ENCODE data around the gene DNAJC11.

Gene DNAJC11

GRCh38 chr1:6625584-6626149, 75.9 kb downstream of the DNAJC11 start:
- H3K4me3 ChIP-seq (ENCODE audit: extremely low read depth, insufficient read depth, low read length, poor library complexity, severe bottlenecking) = peak overlapping the region; percentile 68
- whole genome bisulfite sequencing, 2 experiments (ENCODE audit: insufficient coverage in 2 of 2) = 16 to 18% methylated on average over 26 to 28 of the region's 32 CpGs
- H3K27ac ChIP-seq (ENCODE audit: low read depth, low read length, severe bottlenecking) = no peak overlapping the region
- H3K9me3 ChIP-seq (ENCODE audit: control insufficient read depth, low read length) = no peaks in the 10 kb centered on the region
- H3K36me3 ChIP-seq (ENCODE audit: control insufficient read depth, insufficient read depth, low read length) = peaks cover 80% of the 10 kb centered on the region
- H3K4me1 ChIP-seq (ENCODE audit: control insufficient read depth, insufficient read depth, low read length, poor library complexity, severe bottlenecking) = peaks cover 23% of the 10 kb centered on the region

DNA sequence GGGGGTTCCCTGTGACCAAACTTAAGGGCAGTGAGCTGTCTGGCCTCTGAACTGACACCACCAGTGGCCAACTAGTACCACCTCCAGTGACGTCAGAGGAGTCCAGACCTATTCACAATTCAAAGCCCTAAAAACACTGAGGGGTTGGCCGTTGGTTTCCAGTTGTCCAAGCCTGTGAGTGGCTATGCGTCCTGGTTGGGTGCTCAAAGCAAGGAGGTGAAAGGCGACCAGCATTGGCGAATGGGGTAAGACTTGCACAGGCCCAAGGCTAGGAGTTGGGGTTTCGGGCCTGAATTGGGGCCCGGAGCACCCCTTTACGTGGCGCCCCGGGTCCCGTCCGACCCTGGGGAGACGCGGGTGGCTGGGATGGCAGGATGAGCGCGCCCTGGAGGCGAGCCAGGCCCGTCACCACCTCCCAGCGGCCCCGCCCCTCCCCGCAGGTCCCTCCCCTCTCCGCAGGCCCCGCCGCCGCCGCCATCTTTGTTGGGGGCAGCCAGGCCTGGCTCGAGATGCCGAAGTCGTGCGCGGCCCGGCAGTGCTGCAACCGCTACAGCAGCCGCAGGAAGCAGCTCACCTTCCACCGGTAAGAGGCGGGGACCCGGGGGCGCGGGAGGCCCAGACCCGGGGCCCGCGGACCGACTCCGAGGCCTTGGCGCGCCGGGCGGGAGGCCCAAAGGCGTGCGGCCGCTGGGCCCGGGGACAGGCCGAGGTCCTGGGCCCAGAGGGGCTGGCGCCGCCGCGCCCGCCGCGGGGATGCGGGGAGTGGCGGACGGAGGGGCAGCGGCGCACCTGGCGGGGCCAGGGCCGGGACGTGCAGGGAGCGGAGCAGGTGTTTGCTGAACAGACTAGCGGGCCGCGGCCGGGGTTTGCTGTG, 76.7 kb downstream of the DNAJC11 start, which contains the start of gene THAP3:
TSS of gene THAP3 (plus strand) at position 159 of the 874 bp plus-strand sequence. CDS start at position 510, 351 bp downstream.
- Histone ChIP-seq H3K27ac (ENCODE audit: low read depth, low read length, severe bottlenecking) (peak within 1 kb of the TSS; percentile 79), H3K36me3 (ENCODE audit: control insufficient read depth, insufficient read depth, low read length) (peaks cover 80% of the 10 kb centered on the region), H3K4me1 (ENCODE audit: control insufficient read depth, insufficient read depth, low read length, poor library complexity, severe bottlenecking) (peaks cover 23% of the 10 kb centered on the region), H3K9me3 (ENCODE audit: control insufficient read depth, low read length) (no peaks in the 10 kb centered on the region), H3K4me3 (ENCODE audit: extremely low read depth, insufficient read depth, low read length, poor library complexity, severe bottlenecking) (peak within 1 kb of the TSS; percentile 68)
- WGBS, 2 experiments (ENCODE audit: insufficient coverage in 2 of 2) = 2 to 4% methylated on average over 46 to 63 of the region's 73 CpGs

DNA sequence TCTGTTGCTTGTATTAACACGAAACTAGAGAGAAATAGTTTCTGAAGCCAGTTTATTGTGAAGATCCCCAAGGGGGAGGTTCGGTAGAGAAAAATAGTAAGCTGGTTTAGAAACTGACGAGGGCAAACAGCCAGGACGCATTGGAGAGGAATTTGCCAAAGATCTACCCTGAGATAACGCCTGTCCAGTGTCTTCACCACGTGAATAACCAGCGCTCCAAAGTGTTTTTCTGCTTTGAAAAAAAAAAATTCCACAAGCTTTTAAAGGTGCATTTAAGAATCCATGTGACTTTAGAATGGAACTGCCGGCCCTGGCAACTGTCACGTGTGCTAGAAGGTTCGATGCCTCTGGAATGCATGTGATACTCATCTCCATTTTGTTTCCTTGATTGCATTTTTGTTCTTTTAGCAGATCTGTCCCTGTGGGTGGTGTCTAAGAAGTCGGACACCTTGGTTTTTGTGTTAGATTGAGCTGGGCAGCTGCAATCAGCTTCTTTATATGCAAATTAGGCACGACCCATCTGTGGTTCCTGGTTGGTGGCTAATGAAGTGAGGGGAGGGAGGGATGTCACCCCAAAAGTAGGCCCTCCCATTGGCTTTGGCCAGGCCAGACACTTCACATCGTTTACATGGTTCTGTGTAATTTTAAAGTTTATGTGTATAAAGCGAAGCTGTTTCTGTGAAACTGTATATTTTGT, 78.2 kb downstream of the DNAJC11 start:
- H3K9me3 ChIP-seq (ENCODE audit: control insufficient read depth, low read length) = no peaks in the 10 kb centered on the region
- H3K36me3 ChIP-seq (ENCODE audit: control insufficient read depth, insufficient read depth, low read length) = peaks cover 86% of the 10 kb centered on the region

DNA sequence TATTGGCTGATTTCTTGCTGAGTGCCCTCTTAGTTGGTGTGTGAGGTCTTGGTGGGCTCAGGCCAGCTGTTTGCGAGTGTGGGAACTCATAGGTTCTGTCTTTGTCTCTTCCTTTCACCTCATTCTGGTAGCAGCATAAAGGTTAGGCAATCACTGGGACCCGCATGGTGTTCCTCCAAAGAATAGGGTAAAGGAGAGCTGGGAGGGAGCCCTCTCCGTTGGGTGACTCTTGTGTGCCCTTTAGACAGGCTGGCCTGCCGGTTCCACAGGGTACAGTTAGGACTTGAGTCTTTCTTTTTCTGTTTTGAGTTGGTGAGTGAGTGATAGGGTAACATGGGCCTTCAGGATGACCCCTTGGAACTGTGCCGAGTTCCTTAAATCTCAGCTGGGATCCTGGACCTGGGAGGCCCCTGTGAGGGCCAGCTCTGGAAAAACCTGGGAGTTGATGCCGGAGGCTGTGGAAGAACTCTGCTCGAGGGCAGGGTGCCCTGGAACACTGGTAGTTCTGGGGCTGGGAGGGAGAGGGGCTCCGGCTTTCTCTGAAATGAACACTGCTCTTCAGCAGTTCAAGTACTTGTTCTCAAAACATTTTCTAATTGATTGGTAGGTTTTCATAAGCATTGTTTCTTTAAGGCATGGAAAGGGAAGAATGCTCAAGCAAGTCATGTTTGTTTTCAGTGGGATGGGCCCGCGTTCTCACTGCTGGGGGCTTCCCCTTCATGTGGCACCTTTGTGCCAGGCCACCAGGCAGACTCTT, 79.0 kb downstream of the DNAJC11 start:
- H3K9me3 ChIP-seq (ENCODE audit: control insufficient read depth, low read length) = no peaks in the 10 kb centered on the region
- WGBS, 2 experiments (ENCODE audit: insufficient coverage in 2 of 2) = 96 to 97% methylated on average over 7 to 8 of the region's 10 CpGs
- H3K36me3 ChIP-seq (ENCODE audit: control insufficient read depth, insufficient read depth, low read length) = peaks cover 86% of the 10 kb centered on the region
- peaks cover 23% of the 10 kb centered on the region for H3K4me1 ChIP-seq (ENCODE audit: control insufficient read depth, insufficient read depth, low read length, poor library complexity, severe bottlenecking)
- H3K4me3 ChIP-seq (ENCODE audit: extremely low read depth, insufficient read depth, low read length, poor library complexity, severe bottlenecking) = no peak overlapping the region
- H3K27ac ChIP-seq (ENCODE audit: low read depth, low read length, severe bottlenecking) = peak overlapping the region; percentile 25

More for the DNA sequence above, 78.2 kb downstream of the DNAJC11 start:
- no peak overlapping the region for H3K4me3 ChIP-seq (ENCODE audit: extremely low read depth, insufficient read depth, low read length, poor library complexity, severe bottlenecking)
- peaks cover 23% of the 10 kb centered on the region for H3K4me1 ChIP-seq (ENCODE audit: control insufficient read depth, insufficient read depth, low read length, poor library complexity, severe bottlenecking)
- 91 to 92% methylated on average over 12 of the region's 14 CpGs for WGBS, 2 experiments (ENCODE audit: insufficient coverage in 2 of 2)
- H3K27ac ChIP-seq (ENCODE audit: low read depth, low read length, severe bottlenecking) = peak overlapping the region; percentile 33

DNA sequence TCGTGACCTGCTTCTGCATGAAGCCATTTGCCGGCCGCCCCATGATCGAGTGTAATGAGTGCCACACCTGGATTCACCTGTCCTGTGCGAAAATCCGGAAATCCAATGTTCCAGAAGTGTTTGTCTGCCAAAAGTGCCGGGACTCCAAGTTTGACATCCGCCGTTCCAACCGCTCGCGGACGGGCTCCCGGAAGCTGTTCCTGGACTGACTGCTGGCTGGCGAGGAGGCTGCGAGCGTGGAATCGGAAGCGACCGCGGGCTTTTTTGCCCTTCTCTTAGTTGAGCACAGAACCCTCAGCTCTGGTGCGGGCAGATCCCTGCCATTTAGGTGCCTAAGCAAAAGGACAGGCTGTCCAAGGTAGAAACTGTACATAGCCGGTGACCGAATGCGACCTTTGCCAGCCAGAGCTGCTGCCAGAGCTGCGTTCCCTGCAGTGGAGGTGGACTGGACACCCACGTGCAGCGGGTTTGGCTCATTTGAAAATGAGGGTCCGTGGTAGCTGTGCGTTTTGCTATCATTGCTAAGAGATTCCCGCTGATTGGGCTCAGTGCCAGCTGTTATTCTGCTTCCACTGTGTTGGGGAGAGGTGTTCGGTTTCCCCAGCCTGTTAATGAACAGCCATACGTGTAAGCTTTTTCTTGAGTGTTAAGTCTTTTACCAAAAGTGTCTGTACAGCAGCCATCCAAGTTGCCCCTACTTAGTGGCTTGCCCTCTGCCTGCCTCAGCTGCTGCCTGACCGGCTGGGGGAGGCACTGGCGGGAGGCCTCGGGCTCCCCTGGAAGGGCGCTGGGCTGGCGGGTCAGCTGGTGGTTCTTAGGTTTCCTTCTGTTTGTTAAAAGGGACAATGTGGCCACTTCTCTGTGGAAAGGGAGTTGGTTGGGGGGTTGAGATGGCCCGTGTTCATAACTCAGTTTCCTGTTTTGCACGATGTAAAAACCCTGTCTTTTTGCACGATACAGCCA, 79.9 kb downstream of the DNAJC11 start:
- 93 to 95% methylated on average over 39 to 40 of the region's 41 CpGs for WGBS, 2 experiments (ENCODE audit: insufficient coverage in 2 of 2)
- Histone ChIP-seq H3K27ac (ENCODE audit: low read depth, low read length, severe bottlenecking) (no peak overlapping the region), H3K4me3 (ENCODE audit: extremely low read depth, insufficient read depth, low read length, poor library complexity, severe bottlenecking) (no peak overlapping the region), H3K36me3 (ENCODE audit: control insufficient read depth, insufficient read depth, low read length) (peaks cover 86% of the 10 kb centered on the region), H3K9me3 (ENCODE audit: control insufficient read depth, low read length) (no peaks in the 10 kb centered on the region), H3K4me1 (ENCODE audit: control insufficient read depth, insufficient read depth, low read length, poor library complexity, severe bottlenecking) (peaks cover 23% of the 10 kb centered on the region)

GRCh38 chr1:6619045-6619444, 82.6 kb downstream of the DNAJC11 start:
- WGBS, 2 experiments (ENCODE audit: insufficient coverage in 2 of 2) = 92 to 100% methylated on average over 2 to 4 of the region's 4 CpGs
- Histone ChIP-seq H3K27ac (ENCODE audit: low read depth, low read length, severe bottlenecking) (no peak overlapping the region), H3K4me1 (ENCODE audit: control insufficient read depth, insufficient read depth, low read length, poor library complexity, severe bottlenecking) (peaks cover 20% of the 10 kb centered on the region), H3K9me3 (ENCODE audit: control insufficient read depth, low read length) (no peaks in the 10 kb centered on the region), H3K36me3 (ENCODE audit: control insufficient read depth, insufficient read depth, low read length) (peaks cover 78% of the 10 kb centered on the region), H3K4me3 (ENCODE audit: extremely low read depth, insufficient read depth, low read length, poor library complexity, severe bottlenecking) (no peak overlapping the region)

DNA sequence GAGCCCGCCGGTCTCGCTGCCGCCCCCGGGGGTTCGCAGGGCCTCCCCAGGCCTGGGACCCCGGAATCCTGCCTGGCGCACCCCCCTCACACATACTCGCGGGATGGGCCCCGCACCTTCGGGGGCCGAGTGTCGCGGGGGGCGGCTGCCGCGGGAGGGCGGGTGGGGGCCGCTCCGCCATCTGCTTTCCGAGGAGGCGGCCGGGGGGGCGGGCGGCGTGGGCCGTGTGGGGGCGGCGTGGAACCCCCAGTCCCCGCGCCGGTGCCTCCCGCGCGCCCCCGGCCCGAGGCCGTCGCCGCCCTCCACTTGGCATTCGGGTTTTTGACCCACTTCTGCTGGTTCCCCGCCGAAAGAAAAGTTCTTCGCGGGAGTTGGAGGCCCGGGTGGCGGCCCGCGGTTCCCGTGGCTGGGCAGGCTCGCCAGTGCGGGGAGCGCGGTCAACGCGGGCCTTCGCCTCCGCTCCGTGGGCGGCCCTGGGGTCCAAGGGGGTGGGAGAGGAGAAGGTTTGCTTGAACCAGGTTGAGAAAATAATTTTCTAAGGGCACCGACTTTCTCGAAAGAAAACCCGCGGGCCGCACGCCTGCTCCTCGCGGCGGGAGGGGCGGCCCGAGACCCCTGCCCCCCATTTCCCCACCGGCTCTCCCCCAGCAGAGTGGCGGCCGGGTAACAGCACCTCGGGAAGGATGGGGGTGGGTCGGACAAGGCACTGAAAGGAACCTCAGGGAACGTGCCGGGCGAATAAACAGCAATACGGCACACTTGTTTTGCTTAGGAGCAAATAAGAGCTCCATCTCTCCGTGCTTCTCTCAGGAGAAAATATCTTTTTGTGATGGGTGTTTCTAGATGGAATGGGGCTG, 86.5 kb downstream of the DNAJC11 start:
- peak overlapping the region; percentile 2 for H3K27ac ChIP-seq (ENCODE audit: low read depth, low read length, severe bottlenecking)
- H3K4me3 ChIP-seq (ENCODE audit: extremely low read depth, insufficient read depth, low read length, poor library complexity, severe bottlenecking) = peak overlapping the region; percentile 96
- H3K9me3 ChIP-seq (ENCODE audit: control insufficient read depth, low read length) = no peaks in the 10 kb centered on the region
- 1 to 2% methylated on average over 49 to 63 of the region's 82 CpGs for WGBS, 2 experiments (ENCODE audit: insufficient coverage in 2 of 2)
- no peaks in the 10 kb centered on the region for H3K4me1 ChIP-seq (ENCODE audit: control insufficient read depth, insufficient read depth, low read length, poor library complexity, severe bottlenecking)
- peaks cover 40% of the 10 kb centered on the region for H3K36me3 ChIP-seq (ENCODE audit: control insufficient read depth, insufficient read depth, low read length)

DNA sequence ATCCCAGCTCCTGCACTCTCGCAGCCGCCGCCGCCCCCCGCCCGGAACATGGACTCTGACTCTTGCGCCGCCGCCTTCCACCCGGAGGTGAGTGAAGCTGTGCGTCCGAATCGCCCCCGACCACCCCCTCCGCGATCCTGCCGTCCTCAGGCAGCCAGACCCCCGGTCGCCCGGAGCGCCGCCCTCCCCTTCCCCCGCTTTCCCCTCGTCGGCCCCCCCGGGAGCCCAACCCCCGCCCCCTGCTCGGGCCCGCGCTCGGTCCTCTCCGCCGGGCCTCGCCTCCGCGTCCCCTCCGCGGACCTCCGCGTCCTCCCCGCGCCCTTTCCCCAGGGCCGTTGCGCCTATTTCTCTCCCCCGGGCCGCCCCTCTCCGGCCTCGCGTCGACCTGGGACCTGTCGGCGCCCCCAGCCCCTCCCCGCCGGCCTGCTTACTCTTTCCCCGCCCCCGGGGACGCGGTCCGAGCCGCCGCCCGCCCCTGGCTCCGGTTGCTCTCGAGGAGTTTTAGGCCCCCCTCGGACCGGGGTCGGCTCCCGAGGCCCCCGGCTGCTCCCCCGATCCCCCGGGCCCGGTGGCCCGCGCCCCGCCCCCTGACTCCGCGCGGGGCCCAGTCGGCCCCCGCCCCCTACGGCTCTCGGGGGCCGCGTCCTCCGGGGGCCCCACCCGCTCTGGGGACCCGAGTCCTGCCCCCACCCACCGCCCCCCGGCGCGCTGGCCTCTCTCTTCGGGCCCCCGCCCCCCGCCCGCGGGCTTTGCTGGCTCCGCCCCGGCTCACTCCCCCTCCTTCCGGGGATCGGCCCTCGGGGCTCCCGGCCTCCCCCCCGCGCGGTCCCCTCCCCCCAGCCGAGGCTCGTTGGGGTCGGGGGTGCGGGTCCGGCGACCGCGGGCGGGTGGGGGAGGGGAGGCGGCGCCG, 87.3 kb downstream of the DNAJC11 start:
- Histone ChIP-seq H3K9me3 (ENCODE audit: control insufficient read depth, low read length) (no peaks in the 10 kb centered on the region), H3K27ac (ENCODE audit: low read depth, low read length, severe bottlenecking) (peak overlapping the region; percentile 64), H3K4me1 (ENCODE audit: control insufficient read depth, insufficient read depth, low read length, poor library complexity, severe bottlenecking) (no peaks in the 10 kb centered on the region), H3K36me3 (ENCODE audit: control insufficient read depth, insufficient read depth, low read length) (peaks cover 31% of the 10 kb centered on the region), H3K4me3 (ENCODE audit: extremely low read depth, insufficient read depth, low read length, poor library complexity, severe bottlenecking) (peak overlapping the region; percentile 96)
- WGBS, 2 experiments (ENCODE audit: insufficient coverage in 2 of 2) = 0 to 2% methylated on average over 17 to 24 of the region's 117 CpGs

Data from mesodermal cell (in vitro differentiated cells).